HG02884 (cell line): ENCODE data around the gene CTAGE6.
"Not testable (repeated sequence)": the region's sequence is repeated elsewhere in the genome, so short reads cannot be mapped to it uniquely, and the experiment has no call there.

Source experiments
- ATAC-seq: cut with Tn5 transposase; IDR thresholded peaks from one replicate; pipeline ENCODE4 v1.9.1; 2021; ENCODE audit warnings: mild to moderate bottlenecking, moderate library complexity; ENCODE audit not compliant: unreplicated experiment

Gene CTAGE6

GRCh38 chr7:143720335-143720734 is 37.2 kb downstream of the CTAGE6 start:
- not testable (repeated sequence) for ATAC-seq

DNA sequence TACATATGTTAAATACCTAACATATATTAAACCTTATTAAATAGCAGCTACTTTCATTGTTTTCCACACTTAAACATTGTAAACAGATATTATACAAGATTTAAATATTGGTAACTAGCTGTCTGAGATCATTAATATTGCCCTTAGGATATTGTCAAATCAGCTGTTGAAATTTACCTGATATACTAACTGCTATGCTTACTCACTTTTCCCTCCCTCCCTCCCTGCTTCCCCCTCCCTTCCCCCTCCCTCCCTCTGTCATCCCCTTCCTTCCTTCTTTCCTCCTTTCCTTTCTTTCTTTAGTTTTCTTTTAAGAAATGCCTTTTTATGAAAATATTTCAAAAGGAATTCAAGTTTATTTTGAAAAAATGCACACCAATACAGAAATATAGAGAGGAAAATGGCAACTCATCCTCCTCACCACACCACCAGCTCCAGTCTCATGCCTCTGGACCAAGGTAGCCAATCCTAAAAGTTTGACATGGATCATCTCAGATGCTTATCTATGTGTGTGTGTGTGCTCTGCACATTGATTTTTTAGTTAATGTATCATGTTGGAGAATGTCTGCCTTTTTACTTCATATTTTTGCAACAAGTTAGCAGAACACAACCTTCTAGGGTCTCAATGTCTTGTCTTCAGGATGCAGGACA is 41.8 kb downstream of the CTAGE6 start:
- not testable (repeated sequence) for ATAC-seq

DNA sequence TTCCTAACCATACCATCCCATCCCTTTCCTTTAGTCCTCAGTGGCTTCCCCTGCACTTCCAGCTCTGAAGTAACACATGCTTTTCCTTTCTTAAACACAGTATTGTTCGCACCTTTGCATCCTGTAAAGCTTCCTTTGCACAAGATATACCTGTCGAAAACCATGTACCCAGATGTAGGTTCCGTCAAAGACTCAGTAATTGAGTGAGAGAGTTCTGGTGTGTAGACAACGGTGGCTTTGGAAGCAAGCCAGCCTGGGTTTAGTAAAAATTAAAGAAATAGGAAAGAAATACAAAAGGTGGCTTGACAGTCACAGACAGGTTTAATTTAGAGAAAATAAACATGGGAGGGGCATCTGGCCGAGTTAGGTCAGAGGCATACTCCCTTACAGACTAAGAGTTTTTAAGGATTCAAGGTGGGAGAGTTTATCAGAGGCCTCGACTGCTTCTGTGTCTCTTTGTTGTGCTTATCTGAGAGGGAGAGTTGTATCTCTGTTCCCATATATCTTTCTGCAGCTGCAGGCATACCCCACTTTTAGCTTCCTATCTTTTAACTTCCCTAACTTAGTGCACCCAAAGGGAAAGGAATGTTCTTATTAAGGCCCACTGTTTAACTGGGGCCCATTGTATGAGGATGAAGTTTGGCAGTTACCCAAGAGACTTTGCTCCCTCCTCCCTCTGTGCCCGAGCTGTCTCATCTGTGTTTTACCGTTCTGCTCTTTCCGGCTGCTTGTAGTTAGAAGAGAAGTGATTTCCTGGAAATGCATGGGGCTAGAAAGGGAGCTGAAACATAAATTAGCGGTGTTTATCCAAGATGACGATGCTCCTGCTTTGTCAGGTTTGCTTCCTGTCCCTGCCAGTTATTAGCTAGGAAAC is 42.7 kb downstream of the CTAGE6 start:
- not testable (repeated sequence) for ATAC-seq

DNA sequence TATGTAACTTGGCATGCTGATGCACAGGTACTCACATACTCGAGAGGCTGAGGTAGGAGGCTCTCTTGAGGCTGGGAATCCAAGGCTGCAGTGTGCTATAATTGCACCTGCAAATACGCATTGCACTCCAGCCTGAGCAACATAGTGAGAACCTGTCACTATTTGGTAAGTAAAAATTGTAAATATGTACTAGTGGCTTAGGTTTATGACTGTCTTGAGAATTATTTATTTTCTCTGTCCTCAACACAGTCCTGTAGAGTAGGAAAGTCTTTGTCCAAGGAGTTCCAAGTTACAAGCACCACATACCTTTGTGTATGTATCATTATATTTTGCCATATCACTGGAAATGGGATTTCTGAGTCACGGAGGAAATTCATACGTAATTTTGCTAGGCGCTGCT is 45.1 kb downstream of the CTAGE6 start:
- ATAC-seq: not testable (repeated sequence)

- not testable (repeated sequence) for ATAC-seq
Measured at GRCh38 chr7:143711727-143712324, 45.7 kb downstream of the CTAGE6 start.

GRCh38 chr7:143709895-143710294 is 47.6 kb downstream of the CTAGE6 start:
- not testable (repeated sequence) for ATAC-seq
